GM23338 (cell line): ENCODE measurements around the gene XPR1. TPM values are rescaled to one million over a fixed set of nuclear protein-coding genes. Genes with fewer than 3 reads are reported as not detected.

ENCODE experiments used
- ATAC-seq: fragments of 200-7000 bp; cut with Tn5 transposase; 3 replicates; pipeline ENCODE4 v1.9.1; 2020
- DNase-seq: peaks from one replicate; pipeline ENCODE4 v3.0.0-alpha.2; 2015; ENCODE audit warnings: low spot score
- H2AFZ ChIP-seq: fragments of 200-600 bp; sonication (generic); 2 replicates; pipeline ENCODE4 v1.8.0; 2016; ENCODE audit warnings: antibody characterized with exemption, mild to moderate bottlenecking, moderate library complexity
- H3F3A ChIP-seq: fragments of 200-600 bp; sonication (generic); replicated peaks from 2 replicates; pipeline ENCODE4 v1.8.0; 2017; ENCODE audit warnings: antibody characterized with exemption, mixed run types, low read depth
- H3K27ac ChIP-seq: fragments of 200-600 bp; sonication (generic); 2 replicates; pipeline ENCODE4 v1.6.1; 2016; ENCODE audit warnings: low read depth
- H3K27me3 ChIP-seq: fragments of 200-600 bp; sonication (generic); 2 replicates; pipeline ENCODE4 v1.8.0; 2016; ENCODE audit warnings: mild to moderate bottlenecking, mixed run types, moderate library complexity; ENCODE audit not compliant: insufficient read depth
- H3K36me3 ChIP-seq: fragments of 200-600 bp; sonication (generic); 2 replicates; pipeline ENCODE4 v1.8.0; 2016; ENCODE audit warnings: mild to moderate bottlenecking; ENCODE audit not compliant: insufficient read depth
- H3K4me1 ChIP-seq: fragments of 200-600 bp; sonication (generic); 2 replicates; pipeline ENCODE4 v1.8.0; 2016; ENCODE audit warnings: mild to moderate bottlenecking, moderate library complexity; ENCODE audit not compliant: insufficient read depth
- H3K4me2 ChIP-seq: fragments of 200-600 bp; sonication (generic); 2 replicates; pipeline ENCODE4 v1.7.1; 2017; ENCODE audit warnings: mixed run types
- H3K4me3 ChIP-seq: fragments of 200-600 bp; sonication (generic); 2 replicates; pipeline ENCODE4 v1.6.1; 2016; ENCODE audit warnings: mixed run types
- H3K79me2 ChIP-seq: fragments of 200-600 bp; sonication (generic); replicated peaks from 2 replicates; pipeline ENCODE4 v1.8.0; 2017; ENCODE audit warnings: mild to moderate bottlenecking; ENCODE audit not compliant: insufficient read depth
- H3K9me2 ChIP-seq: fragments of 200-600 bp; sonication (generic); 2 replicates; pipeline ENCODE4 v1.8.0; 2017; ENCODE audit not compliant: insufficient read depth
- H4K20me1 ChIP-seq: fragments of 200-600 bp; sonication (generic); replicated peaks from 2 replicates; pipeline ENCODE4 v1.8.0; 2017; ENCODE audit warnings: mild to moderate bottlenecking; ENCODE audit not compliant: insufficient read depth
- H3K27ac Mint-ChIP-seq: 2 replicates; pipeline ENCODE4 v1.8.0; 2020; ENCODE audit warnings: inconsistent platforms, mild to moderate bottlenecking, moderate library complexity, mixed read lengths
- H3K27me3 Mint-ChIP-seq: 3 replicates; pipeline ENCODE4 v1.8.0; 2022; ENCODE audit warnings: low read depth, mild to moderate bottlenecking, moderate library complexity, mixed read lengths, inconsistent platforms; ENCODE audit not compliant: insufficient read depth, poor library complexity
- H3K36me3 Mint-ChIP-seq: 3 replicates; pipeline ENCODE4 v1.8.0; 2021; ENCODE audit warnings: low read depth, mild to moderate bottlenecking, inconsistent platforms, moderate library complexity, mixed read lengths
- H3K4me1 Mint-ChIP-seq: 3 replicates; pipeline ENCODE4 v1.8.0; 2020; ENCODE audit warnings: mild to moderate bottlenecking, inconsistent platforms, mixed read lengths
- H3K4me3 Mint-ChIP-seq: 3 replicates; pipeline ENCODE4 v1.8.0; 2021; ENCODE audit warnings: moderate library complexity, mild to moderate bottlenecking, inconsistent platforms, mixed read lengths
- H3K9me3 Mint-ChIP-seq: 3 replicates; pipeline ENCODE4 v1.8.0; 2020; ENCODE audit warnings: moderate library complexity, mild to moderate bottlenecking, inconsistent platforms, mixed read lengths
- CREB1 ChIP-seq: fragments of 250-450 bp; sonication (Bioruptor Pico); IDR thresholded peaks from 2 replicates; pipeline ENCODE4 v1.5.0; 2020; ENCODE audit warnings: low read depth, mild to moderate bottlenecking, moderate library complexity
- CTCF ChIP-seq, 2 experiments: fragments of 200-600 bp in 1 of 2; sonication (generic) in 1 of 2; conservative IDR thresholded peaks; 2 replicates each; pipeline versions ENCODE4 v1.5.1 to v1.6.1; 2016 to 2017; ENCODE audit warnings: antibody characterized with exemption in 2 of 2, low read depth in 2 of 2, mild to moderate bottlenecking in 2 of 2, moderate library complexity in 1 of 2
- EZH2 ChIP-seq: fragments of 200-600 bp; sonication (generic); IDR thresholded peaks from one replicate; pipeline ENCODE4 v1.8.0; 2017; ENCODE audit warnings: antibody characterized with exemption, mild to moderate bottlenecking, low read depth; ENCODE audit not compliant: unreplicated experiment
- EZH2phosphoT487 ChIP-seq: fragments of 200-600 bp; sonication (generic); IDR thresholded peaks from one replicate; pipeline ENCODE4 v1.8.1; 2018; ENCODE audit warnings: antibody characterized with exemption; ENCODE audit not compliant: unreplicated experiment
- JUNB ChIP-seq: IDR thresholded peaks from one replicate; pipeline ENCODE4 v1.6.1; 2016; ENCODE audit warnings: antibody characterized with exemption; ENCODE audit not compliant: unreplicated experiment
- NANOG ChIP-seq: IDR thresholded peaks from 2 replicates; pipeline ENCODE4 v1.6.1; 2016; ENCODE audit warnings: antibody characterized with exemption, borderline replicate concordance
- POLR2AphosphoS5 ChIP-seq: IDR thresholded peaks from 2 replicates; pipeline ENCODE4 v1.6.1; 2016; ENCODE audit warnings: antibody characterized with exemption, low read depth
- REST ChIP-seq: IDR thresholded peaks from one replicate; pipeline ENCODE4 v1.6.1; 2018; ENCODE audit warnings: antibody characterized with exemption; ENCODE audit not compliant: unreplicated experiment
- STAT1 ChIP-seq: IDR thresholded peaks from one replicate; pipeline ENCODE4 v1.6.1; 2016; ENCODE audit warnings: antibody characterized with exemption; ENCODE audit not compliant: unreplicated experiment
- ZNF114 ChIP-seq: fragments of 250-450 bp; sonication (Bioruptor Pico); IDR thresholded peaks from 2 replicates; pipeline ENCODE4 v1.5.0; 2020; ENCODE audit warnings: mild to moderate bottlenecking, moderate library complexity
- ZNF331 ChIP-seq: fragments of 250-450 bp; sonication (Bioruptor Pico); IDR thresholded peaks from 2 replicates; pipeline ENCODE4 v1.5.0; 2020; ENCODE audit warnings: low read depth, mild to moderate bottlenecking, moderate library complexity
- ZNF462 ChIP-seq: fragments of 250-450 bp; sonication (Bioruptor Pico); IDR thresholded peaks from 2 replicates; pipeline ENCODE4 v1.5.0; 2020; ENCODE audit warnings: mild to moderate bottlenecking, moderate library complexity
- polyA plus RNA-seq: library from polyadenylated mRNA; unstranded; fragments of >200 nt; fragmentation: Nextera tagmentation; extraction: Ambion mirVana; gene quantifications from 2 replicates; pipeline ENCODE4 v1.2.1, GENCODE V29; 2016
- total RNA-seq: library from RNA; depleted of rRNA; stranded (reverse); fragments of >200 nt; shearing (Covaris generic); gene quantifications from 2 replicates; pipeline ENCODE4 v1.2.3, GENCODE V29; 2014

The XPR1 gene
- total and polyA plus RNA-seq, 2 experiments from 2014 or later = 9.3 to 38.1 TPM

GRCh38 chr1:180926164-180926981 is 294.6 kb downstream of the XPR1 start:
- Histone ChIP-seq H3K4me1 (peaks cover 44% of the 10 kb centered on the region), H3K27ac (no peak overlapping the region), H3K36me3 (no peaks in the 10 kb centered on the region), H3K9me2 (peaks cover 6% of the 10 kb centered on the region; the same call in 1 of the 2 replicates), H3F3A (no peaks in the 10 kb centered on the region), H4K20me1 (no peaks in the 10 kb centered on the region), H3K4me2 (peak overlapping the region; percentile 64; the same call in 1 of the 2 replicates), H3K79me2 (no peaks in the 10 kb centered on the region), H3K4me3 (no peak overlapping the region), H3K27me3 (no peaks in the 10 kb centered on the region), H2AFZ (no peak overlapping the region)
- TF ChIP-seq CTCF (conservative IDR thresholded peaks at IDR 0.05; ENCODE audit: low read depth in 2 of 2) (no peak), ZNF331 (CRISPR knock-in tag) (no peak), JUNB (no peak), ZNF114 (no peak), POLR2AphosphoS5 (no peak), EZH2phosphoT487 (no peak), EZH2 (no peak), REST (no peak), NANOG (no peak), ZNF462 (CRISPR knock-in tag) (no peak), CREB1 (CRISPR knock-in tag) (no peak), STAT1 (no peak)
- DNase-seq (no peak), ATAC-seq (peak; percentile 2)
- Mint-ChIP-seq H3K27me3 (peaks cover 6% of the 10 kb centered on the region), H3K4me3 (no peak overlapping the region), H3K36me3 (no peaks in the 10 kb centered on the region), H3K9me3 (no peaks in the 10 kb centered on the region; the same call in 2 of the 3 replicates), H3K4me1 (peaks cover 68% of the 10 kb centered on the region), H3K27ac (peak overlapping the region; percentile 51; the same call in 1 of the 2 replicates)
